Colon (tissue), 2 donors: Measurements from ENCODE around the gene CAB39.

Experiments used
- FAIRE-seq: peaks from 2 replicates; lab custom pipeline; 2012; peaks lifted over from hg19 to GRCh38; lab: Jason Lieb, UNC
- donor health status: control.
- donor health status: control.

The CAB39 gene

DNA sequence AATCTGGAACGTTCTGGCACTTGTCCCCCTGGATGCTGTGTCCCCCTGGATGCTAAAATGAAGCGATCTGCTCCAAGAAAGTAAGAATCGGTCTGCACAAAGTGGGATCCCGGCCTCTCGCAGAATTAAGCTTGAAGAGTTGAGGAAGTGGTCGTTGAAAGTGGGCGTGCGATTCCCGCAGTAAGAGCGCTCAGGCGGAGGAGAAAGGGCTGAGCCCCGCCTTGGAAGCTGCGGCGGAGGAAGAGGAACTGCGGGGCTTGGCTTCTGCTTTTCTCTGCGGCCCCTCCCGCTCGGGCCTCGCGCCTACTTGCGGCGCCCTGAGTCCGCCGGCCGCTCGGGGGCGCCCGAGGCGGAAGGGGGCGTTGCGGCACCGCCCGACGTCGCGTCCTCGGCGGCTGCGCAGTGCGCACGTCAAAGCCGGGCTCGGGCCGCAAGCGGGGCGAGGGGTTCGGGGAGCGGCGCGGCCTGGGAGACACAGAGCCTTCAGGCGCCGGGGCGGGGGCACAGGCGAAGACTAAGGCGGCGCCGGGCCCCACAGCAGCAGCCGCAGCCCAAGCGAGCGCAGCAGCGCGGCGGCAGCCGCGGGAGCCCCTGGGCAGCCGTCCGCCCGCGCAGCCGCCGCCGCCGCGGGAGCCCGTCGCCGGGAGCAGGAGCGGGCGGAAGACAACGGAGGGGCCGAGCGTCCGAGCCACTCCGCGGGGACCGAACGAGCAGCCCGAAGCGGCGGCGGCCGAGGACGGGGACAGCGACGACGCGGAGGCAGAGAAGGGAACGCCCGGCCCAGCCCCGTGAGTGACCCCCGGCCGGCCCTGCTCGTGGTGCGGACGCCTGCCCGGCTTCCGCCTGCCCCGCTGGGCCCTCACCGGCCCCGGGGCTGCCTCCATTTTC, at the start of gene CAB39:
CAB39 (plus strand) TSS at position 400 of the 888 bp plus-strand sequence. CDS start 47,160 bp downstream, outside the sequence.
- no peak for FAIRE-seq

DNA sequence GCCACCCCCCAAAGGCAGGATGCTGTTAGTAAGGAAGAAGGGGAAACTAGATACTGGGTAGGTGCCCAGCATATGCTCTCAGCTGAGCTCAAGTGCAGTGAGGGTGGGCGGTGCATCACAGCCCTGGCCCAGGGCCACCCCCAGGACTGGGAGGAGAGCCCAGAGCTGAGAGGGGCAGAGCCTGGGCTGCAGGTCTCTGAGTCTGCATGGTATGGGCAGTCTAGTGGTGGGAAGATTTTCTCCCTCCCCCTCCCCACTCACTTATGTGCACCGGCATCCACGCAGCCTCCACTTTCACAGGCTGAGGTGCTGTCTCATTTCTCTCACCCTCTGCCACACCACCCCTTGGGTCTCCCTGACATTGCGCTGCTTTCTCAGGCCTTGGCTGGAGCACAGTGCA, 48.5 kb upstream of the CAB39 start:
- no peak for FAIRE-seq

DNA sequence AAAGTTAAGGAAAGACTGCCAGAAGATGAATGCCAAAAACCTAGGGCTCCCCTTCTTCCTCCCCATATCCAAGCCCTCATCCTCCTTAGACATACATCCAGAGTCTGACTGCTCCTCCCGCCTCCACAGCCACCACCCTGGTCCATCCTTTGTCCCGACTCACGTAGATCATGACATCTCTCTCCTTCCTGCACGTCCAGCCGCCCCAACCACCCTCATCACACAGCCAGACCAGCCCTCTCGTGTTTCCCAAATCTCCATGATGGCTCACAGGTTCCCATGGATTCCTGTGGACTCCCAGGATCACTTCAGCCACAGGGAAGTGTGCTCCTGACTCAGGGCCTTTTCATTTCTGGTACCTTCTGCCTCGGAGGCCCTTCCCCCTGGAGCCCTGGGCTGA, 47.8 kb upstream of the CAB39 start:
- FAIRE-seq, result no peak

DNA sequence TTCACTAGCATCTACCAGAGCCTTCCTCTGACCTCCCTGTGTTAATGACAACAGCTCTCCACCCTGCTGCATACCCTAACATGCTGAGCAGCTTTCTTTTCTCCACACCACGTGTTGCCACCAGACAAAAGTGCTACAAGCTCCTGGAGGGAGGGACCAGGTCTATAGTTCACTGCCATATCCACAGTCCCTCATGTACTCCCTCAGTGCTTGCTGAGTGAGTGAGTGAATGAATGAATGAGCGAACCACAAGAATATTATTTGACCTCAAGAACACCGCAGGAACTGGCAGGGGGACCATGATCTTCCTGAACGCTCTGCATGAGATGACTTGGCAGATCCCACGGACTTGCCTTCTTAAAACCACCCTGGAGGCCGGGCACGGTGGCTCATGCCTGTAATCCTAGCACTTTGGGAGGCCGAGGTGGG, 47.4 kb upstream of the CAB39 start:
- FAIRE-seq, result no peak

DNA sequence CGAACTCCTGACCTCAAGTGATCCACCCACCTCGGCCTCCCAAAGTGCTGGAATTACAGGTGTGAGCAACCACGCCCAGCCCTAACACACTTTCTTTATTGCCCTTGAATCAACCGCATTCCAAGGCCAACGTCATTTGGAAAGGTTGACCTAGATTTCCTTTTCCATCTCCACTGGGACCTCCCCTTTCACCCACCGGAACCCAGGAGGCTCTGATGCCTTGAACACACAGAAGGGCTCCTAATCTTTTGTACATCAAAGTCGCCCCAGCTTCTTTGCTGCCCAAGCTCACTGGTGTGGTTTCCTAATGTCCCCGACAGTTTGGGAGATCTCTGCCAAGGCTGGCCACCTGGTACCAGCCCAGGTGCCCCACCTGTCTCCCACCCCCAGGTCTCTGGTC, 46.2 kb upstream of the CAB39 start:
- no peak for FAIRE-seq

DNA sequence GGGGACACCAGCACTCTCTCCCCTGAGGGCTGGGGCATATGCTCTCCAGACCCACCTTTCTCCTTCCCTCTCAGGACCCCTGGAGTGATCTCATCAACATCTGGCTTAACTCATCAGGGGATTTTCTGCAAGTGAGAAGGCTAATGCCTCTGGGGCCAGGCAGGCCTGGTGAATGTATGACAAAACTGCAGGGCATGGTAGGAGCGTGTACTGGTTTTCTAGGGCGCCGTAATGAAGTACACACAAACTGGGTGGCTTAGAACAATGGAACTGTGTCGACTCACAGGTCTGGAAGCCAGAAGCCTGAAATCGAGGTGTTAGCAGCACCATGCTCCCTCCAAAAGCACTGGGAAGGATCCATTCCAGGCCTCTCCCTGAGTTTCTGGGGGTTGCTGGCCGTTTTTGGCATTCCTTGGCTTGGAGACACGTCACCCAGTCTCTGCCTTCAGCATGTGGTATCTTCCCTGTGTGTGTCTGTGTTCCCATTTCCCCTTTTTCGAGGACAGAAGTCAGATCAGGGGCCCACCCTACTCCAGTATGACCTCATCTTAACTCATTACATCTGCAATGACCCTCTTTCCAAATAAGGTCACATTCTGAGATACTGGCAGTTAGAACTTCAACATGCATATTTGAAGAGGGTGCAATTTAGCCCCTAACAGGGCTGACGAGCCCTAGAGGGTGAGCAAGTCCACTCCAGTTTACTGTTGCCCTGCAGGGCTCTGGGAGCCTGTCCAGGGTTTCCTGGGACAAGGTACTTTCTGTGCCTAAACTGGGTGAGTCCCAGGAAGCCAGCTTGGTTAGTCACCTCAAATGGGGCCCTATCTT, 45.5 kb upstream of the CAB39 start:
- FAIRE-seq, result no peak

DNA sequence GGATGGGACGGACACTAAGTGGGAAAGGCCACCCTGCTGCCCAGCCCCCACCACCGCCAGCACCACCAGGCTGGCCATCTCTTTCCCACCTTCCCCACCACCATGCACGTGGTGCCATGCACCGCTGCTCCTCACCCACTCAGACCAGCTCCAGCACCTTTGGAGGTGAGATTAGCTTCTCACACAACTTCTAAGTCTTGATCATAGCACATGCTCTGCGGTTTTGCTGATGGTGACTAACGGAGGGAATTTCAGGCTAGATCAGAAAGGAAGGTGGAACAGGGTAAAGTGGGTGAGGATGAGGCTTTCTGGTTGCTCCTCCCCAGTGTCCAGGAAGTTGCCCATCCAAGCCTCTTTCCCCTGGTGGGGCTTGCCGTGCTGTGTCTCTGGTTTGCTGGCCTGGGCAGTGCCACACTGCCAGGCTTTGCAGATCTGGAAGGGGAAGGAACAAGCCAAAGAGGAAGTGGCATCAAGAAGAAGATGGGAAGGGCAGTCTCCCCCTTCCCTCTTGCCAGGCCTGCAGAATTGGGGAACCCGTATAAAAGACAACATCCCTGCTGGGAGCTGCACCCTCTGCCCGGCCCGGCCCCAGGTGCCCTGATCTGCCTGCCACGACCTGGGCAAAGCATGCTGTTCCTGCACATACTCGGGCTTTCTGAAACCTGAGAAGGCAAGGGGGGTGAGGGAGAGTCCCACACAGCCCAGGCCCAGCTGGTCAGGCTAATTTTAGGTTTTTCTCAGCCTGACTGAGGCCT, 44.3 kb upstream of the CAB39 start:
- no peak for FAIRE-seq

DNA sequence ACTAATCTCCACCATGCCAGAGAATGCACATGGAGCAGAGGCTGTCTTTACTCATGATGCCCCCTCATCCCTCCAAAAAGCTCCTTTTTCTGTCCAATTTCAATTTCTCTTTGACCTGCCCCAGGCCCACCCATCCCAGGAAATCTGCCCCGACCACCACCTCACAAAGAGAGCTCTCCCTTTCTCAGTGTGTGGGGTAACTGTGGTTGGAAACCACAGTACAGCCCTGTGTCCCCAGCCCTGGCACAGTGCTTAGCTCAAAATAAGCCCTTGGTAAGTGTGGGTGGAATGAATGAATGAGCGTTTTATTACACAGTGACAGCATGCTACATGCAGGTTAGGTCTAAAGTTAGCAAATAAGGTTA, 43.7 kb upstream of the CAB39 start:
- FAIRE-seq, result no peak

DNA sequence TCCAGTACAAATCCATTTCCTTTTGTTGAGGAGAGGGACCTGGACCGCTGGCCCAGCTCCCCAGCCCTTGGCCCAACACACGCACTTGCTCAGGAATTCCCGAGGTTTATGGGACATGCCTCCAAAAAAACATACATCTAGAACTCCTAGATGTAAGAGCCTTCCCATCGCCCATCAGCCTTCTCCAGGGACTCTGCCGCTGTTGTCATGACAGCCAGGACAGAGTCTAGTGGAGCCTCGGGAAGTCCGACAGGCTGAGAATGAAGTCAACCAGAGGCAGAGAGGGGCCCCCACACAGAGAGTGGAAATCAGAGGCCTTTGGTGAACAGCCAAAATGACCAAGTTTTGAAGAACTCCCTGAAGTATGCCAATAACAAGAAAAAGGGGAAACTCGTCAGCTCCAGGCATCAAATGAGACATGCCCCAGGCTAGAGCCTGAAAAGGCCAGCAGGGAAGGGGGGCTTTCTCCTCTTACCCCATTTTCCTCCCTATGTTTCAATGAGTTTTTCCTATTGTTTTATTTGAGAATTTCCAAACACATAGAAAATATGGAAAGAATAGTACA, 43.2 kb upstream of the CAB39 start:
- no peak for FAIRE-seq

DNA sequence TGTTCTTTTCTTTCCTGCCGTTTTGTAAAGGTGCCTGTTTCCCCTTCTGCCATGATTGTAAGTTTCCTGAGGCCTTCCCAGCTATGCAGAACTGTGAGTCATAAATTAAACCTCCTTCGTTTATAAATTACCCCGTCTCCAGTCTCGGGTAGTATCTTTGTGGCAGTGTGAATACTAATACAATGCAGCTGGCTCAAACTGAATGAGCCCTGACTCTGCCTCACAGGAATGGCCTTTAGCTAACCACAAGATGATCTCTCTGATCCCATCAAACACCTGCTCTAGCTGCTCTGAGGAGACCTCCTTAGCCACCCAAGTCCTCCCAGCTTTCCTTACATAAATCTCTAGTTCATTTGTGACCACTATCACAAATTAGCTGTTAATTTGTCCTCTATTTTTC, 41.5 kb upstream of the CAB39 start:
- FAIRE-seq, result no peak

DNA sequence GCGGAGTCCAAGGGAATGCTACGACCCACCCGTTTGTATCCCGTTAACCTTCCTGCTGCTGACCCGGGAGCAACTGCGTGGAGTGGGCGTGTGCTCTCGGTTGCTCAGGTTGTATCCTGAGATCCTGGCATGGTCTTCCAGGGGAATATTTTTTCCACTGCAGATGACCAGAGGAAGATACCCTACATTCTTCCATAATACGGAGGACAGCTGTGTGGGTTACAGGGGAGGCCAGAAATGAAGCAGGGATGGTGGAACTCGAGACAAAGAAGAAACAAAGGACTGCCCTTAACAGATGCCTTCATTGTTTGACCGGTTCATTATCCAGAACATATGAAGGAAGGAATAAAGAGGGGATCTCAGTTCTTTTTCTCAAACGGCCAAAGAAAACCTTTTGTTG, 39.8 kb upstream of the CAB39 start:
- no peak for FAIRE-seq

DNA sequence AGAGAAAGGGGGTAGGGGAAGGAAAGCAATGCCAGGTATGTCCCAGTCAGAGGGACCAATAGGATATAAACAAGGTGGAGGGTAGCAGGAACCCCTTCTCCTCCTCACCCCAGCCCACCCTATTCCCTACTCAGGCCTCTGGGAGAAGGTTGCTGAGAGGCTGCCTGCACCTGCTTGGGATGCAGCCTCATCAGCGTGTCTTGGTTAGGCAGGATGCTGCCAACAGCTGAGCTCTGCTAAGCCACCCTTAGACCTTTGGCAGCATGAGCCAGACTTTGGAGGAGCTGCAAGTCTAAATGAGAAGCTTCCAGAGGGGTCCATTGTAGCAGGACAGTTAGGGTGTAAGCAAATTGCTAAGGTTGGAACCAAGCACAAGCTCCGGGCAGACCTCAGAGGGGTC, 38.2 kb upstream of the CAB39 start:
- no peak for FAIRE-seq

DNA sequence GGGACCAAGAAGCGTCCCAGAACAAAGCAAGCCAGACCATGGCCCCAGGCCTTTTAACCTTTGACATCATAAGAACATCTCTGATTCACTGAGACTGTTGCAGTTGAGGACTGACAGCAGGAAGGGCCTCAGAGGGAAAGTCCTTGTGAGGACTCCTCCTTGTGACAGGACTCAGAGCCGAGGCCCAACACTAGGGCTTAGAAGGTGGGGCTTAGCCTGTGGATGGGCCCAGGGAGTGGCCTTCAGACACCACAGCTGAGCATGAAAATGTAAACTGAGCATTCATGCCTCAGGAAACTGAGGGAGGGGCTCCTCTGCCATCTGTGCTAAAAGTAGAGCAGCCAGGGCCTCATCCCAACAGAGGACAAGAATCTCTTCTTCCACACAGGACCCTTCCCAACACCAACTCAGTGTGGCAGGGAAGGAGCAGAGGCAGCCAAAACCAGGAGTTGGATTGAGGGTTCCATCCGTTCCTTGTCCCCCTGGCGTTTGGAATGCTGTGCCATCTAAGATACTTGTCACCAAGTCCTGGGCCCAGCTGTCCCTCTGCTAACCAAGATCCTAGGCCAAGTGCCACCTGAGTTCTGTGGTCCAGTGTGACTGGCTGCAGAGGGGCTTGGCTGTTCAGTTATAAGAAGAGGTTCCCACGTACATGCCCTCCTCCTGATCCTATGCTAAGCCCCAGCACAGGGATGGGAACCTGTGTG, 37.5 kb upstream of the CAB39 start:
- FAIRE-seq, result no peak

DNA sequence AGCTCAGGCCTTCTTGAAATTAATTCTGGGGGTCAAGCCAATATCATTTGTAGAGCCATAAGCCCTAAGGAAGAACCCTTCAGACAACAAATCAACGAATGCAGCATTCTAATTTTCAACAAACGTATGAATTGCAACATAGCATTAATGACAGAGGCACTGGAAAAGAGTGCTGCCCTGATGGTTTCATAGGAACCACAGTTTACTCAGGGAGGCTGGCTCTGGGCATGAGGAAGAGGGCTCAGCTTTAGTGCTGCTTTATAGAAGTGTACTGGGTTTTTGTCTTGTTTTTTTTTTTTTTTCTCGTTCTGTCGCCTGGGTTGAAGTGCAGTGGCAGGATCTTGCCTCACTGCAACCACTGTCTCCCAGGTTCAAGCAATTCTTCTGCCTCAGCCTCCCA, 36.1 kb upstream of the CAB39 start:
- FAIRE-seq, result no peak

DNA sequence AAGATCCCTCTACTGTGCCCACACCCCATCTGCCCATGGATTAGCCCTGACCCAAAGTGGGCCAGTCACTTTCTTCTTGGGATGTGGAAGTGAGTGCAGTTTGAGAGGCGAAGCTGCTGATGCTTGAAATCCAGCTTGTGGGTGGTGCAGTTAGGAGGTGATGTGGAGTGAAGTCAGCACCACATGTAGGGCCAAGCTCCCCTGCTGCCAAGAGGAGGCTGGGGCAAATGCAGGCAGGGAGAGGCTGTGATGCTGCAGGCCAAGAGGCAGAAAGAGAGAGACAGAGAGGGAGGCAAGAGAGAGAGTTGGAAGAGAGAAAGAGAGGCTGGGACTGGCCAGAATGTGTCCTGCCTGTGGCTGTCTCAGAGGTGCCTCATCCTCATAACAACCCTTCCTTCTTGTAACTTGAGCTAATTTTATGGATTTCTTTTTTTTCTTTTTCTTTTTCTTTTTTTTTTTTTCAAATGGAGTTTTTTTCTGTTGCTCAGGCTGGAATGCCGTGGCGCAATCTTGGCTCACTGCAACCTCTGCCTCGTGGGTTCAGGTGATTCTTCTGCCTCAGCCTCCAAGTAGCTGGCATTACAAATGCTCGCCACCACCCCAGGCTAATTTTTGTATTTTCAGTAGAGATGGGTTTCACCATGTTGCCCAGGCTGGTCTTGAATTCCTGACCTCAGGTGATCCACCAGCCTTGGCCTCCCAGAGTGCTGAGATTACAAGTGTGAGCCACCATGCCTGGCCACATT, 35.3 kb upstream of the CAB39 start:
- no peak for FAIRE-seq

DNA sequence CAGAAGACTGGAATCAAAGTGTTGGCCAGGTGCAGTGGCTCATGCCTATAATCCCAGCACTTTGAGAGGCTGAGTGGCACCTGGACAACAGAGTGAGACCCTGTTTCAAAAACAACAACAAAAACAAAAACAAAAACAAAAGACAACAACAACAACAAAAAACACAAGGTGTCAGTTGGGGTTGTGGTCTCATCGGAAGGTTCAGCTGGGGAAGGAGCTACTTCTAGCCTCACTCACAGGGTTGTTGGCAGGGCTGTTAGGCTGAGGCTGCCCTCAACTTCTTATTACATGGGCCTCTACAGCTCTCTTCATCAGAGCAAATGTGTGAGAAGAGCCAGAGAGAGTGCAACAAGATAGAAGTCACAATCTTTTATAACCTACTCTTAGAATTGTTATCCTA, 34.6 kb upstream of the CAB39 start:
- no peak for FAIRE-seq

DNA sequence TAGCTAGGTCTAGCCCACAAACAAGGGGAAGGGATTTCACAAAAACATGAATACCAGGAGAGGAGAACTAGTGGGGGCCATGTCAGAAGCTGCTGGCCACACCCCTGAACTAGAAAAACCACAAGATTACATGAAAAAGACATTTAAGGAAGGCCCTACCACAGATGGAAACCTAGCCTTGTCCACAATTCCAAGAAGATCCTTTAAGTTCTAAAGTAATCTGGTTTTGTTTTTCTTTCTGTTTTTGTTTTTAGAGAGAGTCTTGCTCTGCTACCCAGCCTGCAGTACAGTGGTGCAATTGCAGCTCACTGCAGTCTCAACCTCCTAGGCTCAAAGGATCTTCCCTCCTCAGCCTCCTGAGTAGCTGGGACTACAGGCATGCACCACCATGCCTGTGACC, 34.2 kb upstream of the CAB39 start:
- FAIRE-seq, result no peak

DNA sequence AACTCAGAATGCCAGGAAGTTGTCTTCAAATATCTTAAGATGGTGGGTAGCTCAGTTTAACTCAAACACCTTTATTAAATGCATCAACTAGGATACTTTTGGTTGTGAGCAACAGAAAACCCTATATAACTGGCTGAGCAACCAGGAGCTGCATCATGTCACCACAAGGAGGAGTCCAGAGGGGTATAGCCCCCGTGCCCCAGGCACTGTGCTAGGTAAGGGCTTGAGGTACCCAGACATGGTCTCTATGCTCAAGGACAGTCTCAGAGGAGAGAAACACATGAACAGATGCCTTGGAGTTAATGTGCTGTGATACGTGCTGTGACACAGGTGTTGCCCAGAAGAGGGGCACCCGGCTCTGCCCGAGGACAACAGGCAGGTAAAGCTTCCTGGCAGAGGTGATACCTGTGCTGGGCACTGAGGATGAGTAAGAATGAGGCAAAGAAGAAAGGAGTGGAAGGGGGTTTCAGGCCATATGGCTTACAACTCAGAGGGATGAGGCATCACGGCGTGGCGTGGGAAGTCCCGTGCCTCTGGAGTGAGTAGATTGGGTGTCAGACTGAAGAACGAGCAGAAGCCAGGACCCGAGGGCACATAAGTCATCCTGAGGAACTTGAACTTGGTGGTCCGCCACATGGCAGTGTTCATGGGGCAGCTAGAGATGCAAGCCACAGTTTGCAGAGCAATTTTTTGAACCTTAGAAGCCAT, 32.0 kb upstream of the CAB39 start:
- no peak for FAIRE-seq

DNA sequence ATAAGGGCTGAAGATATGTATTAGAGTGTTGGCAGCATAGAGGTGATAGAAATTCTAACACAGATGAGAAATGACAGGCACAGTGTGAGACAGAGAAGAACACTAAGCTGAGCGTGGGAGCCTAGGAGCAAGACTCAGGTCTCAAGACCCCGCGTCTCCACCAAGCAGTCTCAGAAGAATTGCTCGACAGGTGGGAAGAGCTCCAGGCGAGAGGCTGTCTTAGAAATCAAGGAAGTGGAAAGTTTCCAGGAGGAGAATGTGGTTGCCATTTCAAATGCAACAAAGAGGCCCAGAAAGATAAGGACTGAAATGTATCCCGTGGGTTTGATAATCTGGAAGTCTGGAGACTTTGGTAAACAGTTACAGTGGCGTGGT, 31.5 kb upstream of the CAB39 start:
- FAIRE-seq, result no peak

DNA sequence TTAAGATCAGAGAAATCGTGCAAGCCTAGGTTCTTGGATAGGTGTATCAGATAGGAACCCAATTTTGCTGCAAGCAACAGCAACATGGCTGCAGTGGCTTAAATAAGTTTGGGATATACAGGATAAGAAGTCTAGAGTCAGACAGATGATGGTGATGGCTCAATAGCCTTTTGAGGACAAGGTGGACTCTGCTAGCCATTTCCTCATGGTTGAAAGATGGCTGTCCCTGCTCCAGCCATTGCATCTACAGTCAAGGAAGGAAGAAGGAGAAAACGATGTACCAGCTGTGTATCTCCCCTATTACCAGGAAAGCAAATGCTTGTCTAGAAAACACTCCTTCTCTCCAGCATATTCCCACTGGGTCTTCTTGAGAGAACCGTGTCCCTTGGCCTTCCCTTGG, 30.1 kb upstream of the CAB39 start:
- no peak for FAIRE-seq
